Measurements from ENCODE around the gene CA5A.
"Not testable (repeated sequence)": the region's sequence is repeated elsewhere in the genome, so short reads cannot be mapped to it uniquely, and the experiment has no call there.

Gene CA5A

GRCh38 chr16:87936375-87937230 lies at the start of gene CA5A:
CA5A (minus strand) TSS chr16:87936529; CDS start chr16:87936450, 79 bp downstream.
- no peak for DNase-seq

GRCh38 chr16:87985493-87985892 lies 49.2 kb upstream of the CA5A start:
- DNase-seq, result not testable (repeated sequence)

- DNase-seq, result no peak
These were observed 48.4 kb upstream of the CA5A start for GRCh38 chr16:87984632-87985267.

GRCh38 chr16:87984180-87984579 lies 47.9 kb upstream of the CA5A start:
- DNase-seq, result not testable (repeated sequence)

GRCh38 chr16:87983737-87984097 lies 47.4 kb upstream of the CA5A start:
- not testable (repeated sequence) for DNase-seq

- DNase-seq, result peak in 3 of 56 donors; percentile 7 to 30 (median 16)
These were observed 46.9 kb upstream of the CA5A start for GRCh38 chr16:87983072-87983736.

GRCh38 chr16:87982581-87983041 lies 46.3 kb upstream of the CA5A start:
- DNase-seq, result no peak

GRCh38 chr16:87981376-87981775 lies 45.0 kb upstream of the CA5A start:
- DNase-seq, result not testable (repeated sequence)

- peak in 2 of 56 donors; percentile 9 to 16 for DNase-seq
These were observed 43.7 kb upstream of the CA5A start for GRCh38 chr16:87979911-87980630.

GRCh38 chr16:87979352-87979751 lies 43.0 kb upstream of the CA5A start:
- no peak for DNase-seq

GRCh38 chr16:87978127-87978526 lies 41.8 kb upstream of the CA5A start:
- no peak for DNase-seq

- no peak for DNase-seq
These were observed 40.3 kb upstream of the CA5A start for GRCh38 chr16:87976665-87977064.

- no peak for DNase-seq
These were observed 37.8 kb upstream of the CA5A start for GRCh38 chr16:87974178-87974577.

GRCh38 chr16:87973717-87974116 lies 37.4 kb upstream of the CA5A start:
- no peak for DNase-seq

- no peak for DNase-seq
These were observed 35.6 kb upstream of the CA5A start for GRCh38 chr16:87971933-87972332.

GRCh38 chr16:87970186-87970585 lies 33.9 kb upstream of the CA5A start:
- DNase-seq, result no peak

GRCh38 chr16:87968541-87968940 lies 32.2 kb upstream of the CA5A start:
- no peak for DNase-seq

GRCh38 chr16:87966685-87967185 lies 30.4 kb upstream of the CA5A start:
- DNase-seq, result peak in 9 of 56 donors; percentile 19 to 47 (median 26)

- no peak for DNase-seq
These were observed 29.8 kb upstream of the CA5A start for GRCh38 chr16:87966064-87966645.

- no peak for DNase-seq
These were observed 29.1 kb upstream of the CA5A start for GRCh38 chr16:87965417-87965816.

Measured in amygdala (tissue), 56 donors.